Glomerular visceral epithelial cell (primary cell): ENCODE measurements around the gene ERVK3-1.

Experiments used
- DNase-seq: peaks from one replicate; pipeline ENCODE4 v3.0.0-alpha.2; 2016; ENCODE audit errors: extremely low spot score

The ERVK3-1 gene

DNA sequence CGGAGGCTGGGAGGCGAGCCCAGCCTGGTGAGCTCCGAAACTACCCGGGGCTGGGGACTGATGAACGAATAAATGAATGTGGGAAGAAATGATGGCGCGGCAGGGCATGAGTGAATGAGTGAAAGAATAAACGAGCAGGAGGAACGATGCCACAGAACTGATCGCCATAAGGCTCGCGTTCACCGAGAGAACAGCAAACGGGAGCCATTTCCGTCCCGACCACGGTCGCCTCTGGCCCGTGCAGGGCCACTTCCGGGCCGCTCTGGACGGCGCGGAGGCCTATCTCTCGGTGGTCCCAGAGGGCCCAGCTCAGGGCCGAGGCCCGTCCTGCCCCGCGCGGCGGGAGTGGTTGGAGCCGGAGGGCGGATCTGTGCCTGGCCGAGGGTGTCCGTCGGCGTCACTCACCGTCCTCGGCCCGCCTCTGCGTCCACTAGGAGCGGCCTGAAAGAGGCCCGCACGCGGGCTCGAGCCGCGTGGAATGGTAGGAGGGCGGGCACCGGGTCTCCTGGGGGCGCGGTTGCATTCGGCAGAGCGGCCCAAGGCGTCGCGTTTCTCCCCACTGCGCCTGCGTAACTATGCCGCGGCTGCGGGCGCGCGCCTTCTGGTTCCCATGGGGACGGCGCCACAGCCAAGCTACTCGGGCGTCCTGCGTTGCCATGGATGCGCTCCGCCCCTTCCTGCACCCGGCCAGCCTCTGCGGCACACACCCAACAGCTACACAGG lies 57.3 kb downstream of the ERVK3-1 start, which contains the start of gene ZNF497:
TSS of gene ZNF497 (minus strand) at position 480 of the 723 bp plus-strand sequence. CDS start 5,116 bp downstream, outside the sequence.
- peak; percentile 97 for DNase-seq

DNA sequence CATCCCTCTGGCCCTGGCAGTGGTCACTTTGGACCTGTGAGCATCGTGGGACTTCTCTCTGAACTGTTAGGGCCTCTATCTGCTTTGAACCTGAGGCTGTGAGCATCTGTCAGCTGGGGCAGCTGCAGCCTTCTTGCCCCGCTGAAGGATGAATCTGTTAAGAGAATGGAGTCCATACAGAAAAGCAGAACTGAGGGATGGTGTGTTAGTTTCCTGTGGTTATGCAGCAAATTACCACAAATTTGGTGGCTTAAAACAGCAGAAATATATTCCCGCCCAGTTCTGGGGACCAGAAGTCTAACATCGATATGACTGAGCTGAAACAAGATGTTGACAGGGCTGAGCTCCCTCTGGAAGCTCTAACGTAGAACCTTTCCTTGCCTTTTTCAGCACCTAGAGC lies 59.0 kb downstream of the ERVK3-1 start:
- no peak for DNase-seq
